ENCODE data around the gene CRYBA2.

- TF ChIP-seq EP300 (IDR thresholded peaks at IDR 0.05): no peak
- no peak for TF ChIP-seq POLR2AphosphoS5 (IDR thresholded peaks at IDR 0.05)
These were observed 32.0 kb downstream of the CRYBA2 start for GRCh38 chr2:218961229-218961628.
